Trophoblast cell (in vitro differentiated cells and primary cell): Measurements from ENCODE around the gene ZNF853.

Experiments used
- DNase-seq, 2 donors: peaks; one replicate each; pipeline ENCODE4 v3.0.0-alpha.2; 2016
- H2AFZ ChIP-seq: 2 replicates; pipeline ENCODE4 v1.6.1; 2013; ENCODE audit warnings: low read length, moderate library complexity, mild to moderate bottlenecking; ENCODE audit not compliant: insufficient read depth, poor library complexity
- H2AK5ac ChIP-seq: 2 replicates; pipeline ENCODE4 v1.6.1; 2013; ENCODE audit warnings: mild to moderate bottlenecking, low read length
- H2BK120ac ChIP-seq: 2 replicates; pipeline ENCODE4 v1.6.1; 2013; ENCODE audit warnings: low read length, mild to moderate bottlenecking, moderate library complexity; ENCODE audit not compliant: insufficient read depth, poor library complexity
- H2BK12ac ChIP-seq: 2 replicates; pipeline ENCODE4 v1.6.1; 2013; ENCODE audit warnings: mild to moderate bottlenecking, low read length, moderate library complexity
- H2BK5ac ChIP-seq: 2 replicates; pipeline ENCODE4 v1.6.1; 2013; ENCODE audit warnings: low read length, low read depth, moderate library complexity, mild to moderate bottlenecking; ENCODE audit not compliant: poor library complexity
- H3K14ac ChIP-seq: 2 replicates; pipeline ENCODE4 v1.6.1; 2013; ENCODE audit warnings: mild to moderate bottlenecking, low read length
- H3K18ac ChIP-seq: 2 replicates; pipeline ENCODE4 v1.6.1; 2013; ENCODE audit warnings: mild to moderate bottlenecking, low read length
- H3K23ac ChIP-seq: 2 replicates; pipeline ENCODE4 v1.6.1; 2013; ENCODE audit warnings: low read length
- H3K27ac ChIP-seq: 2 replicates; pipeline ENCODE4 v1.5.1; 2013; ENCODE audit warnings: low read depth, mild to moderate bottlenecking, inconsistent platforms, low read length, moderate library complexity
- H3K27me3 ChIP-seq: 2 replicates; pipeline ENCODE4 v1.6.1; 2013; ENCODE audit warnings: inconsistent platforms, mild to moderate bottlenecking, low read length, moderate library complexity; ENCODE audit not compliant: insufficient read depth
- H3K36me3 ChIP-seq, 2 experiments: 1 replicate in 1 of 2; 2 replicates in 1 of 2; pipeline ENCODE4 v1.6.1; 2013; ENCODE audit warnings: low read length in 2 of 2, mild to moderate bottlenecking in 2 of 2, moderate library complexity in 1 of 2; ENCODE audit not compliant: insufficient read depth in 2 of 2, control insufficient read depth in 1 of 2
- H3K4ac ChIP-seq: 2 replicates; pipeline ENCODE4 v1.6.1; 2013; ENCODE audit warnings: low read depth, mild to moderate bottlenecking, low read length, moderate library complexity
- H3K4me1 ChIP-seq, 2 experiments: 1 replicate in 1 of 2; 2 replicates in 1 of 2; pipeline ENCODE4 v1.6.1; 2013; ENCODE audit warnings: low read length in 2 of 2, mild to moderate bottlenecking in 2 of 2, moderate library complexity in 1 of 2; ENCODE audit not compliant: insufficient read depth in 2 of 2, control insufficient read depth in 1 of 2
- H3K4me2 ChIP-seq: 2 replicates; pipeline ENCODE4 v1.6.1; 2013; ENCODE audit warnings: inconsistent platforms, mild to moderate bottlenecking, low read length, moderate library complexity
- H3K4me3 ChIP-seq: 2 replicates; pipeline ENCODE4 v1.5.1; 2013; ENCODE audit warnings: mild to moderate bottlenecking, low read depth, low read length, inconsistent platforms
- H3K79me1 ChIP-seq: one replicate; pipeline ENCODE4 v1.6.1; 2013; ENCODE audit warnings: low read length
- H3K79me2 ChIP-seq: 2 replicates; pipeline ENCODE4 v1.6.1; 2013; ENCODE audit warnings: low read length, mild to moderate bottlenecking; ENCODE audit not compliant: control insufficient read depth, insufficient read depth, poor library complexity
- H3K9ac ChIP-seq: 2 replicates; pipeline ENCODE4 v1.6.1; 2013; ENCODE audit warnings: mild to moderate bottlenecking, low read length
- H3K9me3 ChIP-seq: 2 replicates; pipeline ENCODE4 v1.6.1; 2013; ENCODE audit warnings: low read depth, mild to moderate bottlenecking, control low read depth, inconsistent platforms, low read length; ENCODE audit not compliant: insufficient read depth
- H4K12ac ChIP-seq: 2 replicates; pipeline ENCODE4 v1.6.1; 2013; ENCODE audit warnings: low read depth, mild to moderate bottlenecking, low read length, moderate library complexity
- H4K8ac ChIP-seq: 2 replicates; pipeline ENCODE4 v1.6.1; 2013; ENCODE audit warnings: low read depth, mild to moderate bottlenecking, low read length, moderate library complexity
- H4K91ac ChIP-seq: one replicate; pipeline ENCODE4 v1.6.1; 2013; ENCODE audit warnings: low read depth, mild to moderate bottlenecking, low read length, moderate library complexity
- WGBS: extraction: QIAGEN DNeasy Blood & Tissue Kit; methylation state at CpG from one replicate; pipeline ENCODE4 v1.1.7; 2013; ENCODE audit warnings: missing lambda C conversion rate; ENCODE audit not compliant: insufficient read length, insufficient coverage; ENCODE audit errors: extremely low coverage; 5-methylcytosine and 5-hydroxymethylcytosine counted together

The ZNF853 gene

GRCh38 chr7:6636741-6637543 lies 21.5 kb downstream of the ZNF853 start, which contains the start of gene ZNF316:
Gene ZNF316 (plus strand): TSS chr7:6637318. CDS start chr7:6642410, 5,092 bp downstream.
- H3K79me1 ChIP-seq = peaks cover 7% of the 10 kb centered on the region
- H3K27me3 ChIP-seq = no peaks in the 10 kb centered on the region
- peak within 1 kb of the TSS; percentile 2 for H3K27ac ChIP-seq
- H3K4me1 ChIP-seq = peaks cover 5 to 10% of the 10 kb centered on the region in 2 experiments
- peak within 1 kb of the TSS; percentile 85 for H3K9ac ChIP-seq
- H3K14ac ChIP-seq = peak within 1 kb of the TSS; percentile 99
- H2AFZ ChIP-seq = peak within 1 kb of the TSS; percentile 99
- H3K23ac ChIP-seq = no peak within 1 kb of the TSS
- H3K9me3 ChIP-seq = peaks cover 1% of the 10 kb centered on the region
- H2BK120ac ChIP-seq = peak within 1 kb of the TSS; percentile 94
- WGBS = no CpG with 5 or more reads among the region's 104 CpGs
- H3K79me2 ChIP-seq = peaks cover 6% of the 10 kb centered on the region
- peak within 1 kb of the TSS; percentile 97 for H3K18ac ChIP-seq
- DNase-seq = peak in 1 of 2 donors; percentile 69
- peak within 1 kb of the TSS; percentile 90 for H4K91ac ChIP-seq
- H3K36me3 ChIP-seq = peaks cover 17 to 27% of the 10 kb centered on the region in 2 experiments
- no peak within 1 kb of the TSS for H2BK12ac ChIP-seq
- H3K4me3 ChIP-seq = peak within 1 kb of the TSS; percentile 93
- peak within 1 kb of the TSS; percentile 86 for H3K4me2 ChIP-seq
- H2AK5ac ChIP-seq = peak within 1 kb of the TSS; percentile 72
- peak within 1 kb of the TSS; percentile 99 for H4K8ac ChIP-seq
- peak within 1 kb of the TSS; percentile 93 for H4K12ac ChIP-seq
- H2BK5ac ChIP-seq = peak within 1 kb of the TSS; percentile 77
- peak within 1 kb of the TSS; percentile 95 for H3K4ac ChIP-seq

DNA sequence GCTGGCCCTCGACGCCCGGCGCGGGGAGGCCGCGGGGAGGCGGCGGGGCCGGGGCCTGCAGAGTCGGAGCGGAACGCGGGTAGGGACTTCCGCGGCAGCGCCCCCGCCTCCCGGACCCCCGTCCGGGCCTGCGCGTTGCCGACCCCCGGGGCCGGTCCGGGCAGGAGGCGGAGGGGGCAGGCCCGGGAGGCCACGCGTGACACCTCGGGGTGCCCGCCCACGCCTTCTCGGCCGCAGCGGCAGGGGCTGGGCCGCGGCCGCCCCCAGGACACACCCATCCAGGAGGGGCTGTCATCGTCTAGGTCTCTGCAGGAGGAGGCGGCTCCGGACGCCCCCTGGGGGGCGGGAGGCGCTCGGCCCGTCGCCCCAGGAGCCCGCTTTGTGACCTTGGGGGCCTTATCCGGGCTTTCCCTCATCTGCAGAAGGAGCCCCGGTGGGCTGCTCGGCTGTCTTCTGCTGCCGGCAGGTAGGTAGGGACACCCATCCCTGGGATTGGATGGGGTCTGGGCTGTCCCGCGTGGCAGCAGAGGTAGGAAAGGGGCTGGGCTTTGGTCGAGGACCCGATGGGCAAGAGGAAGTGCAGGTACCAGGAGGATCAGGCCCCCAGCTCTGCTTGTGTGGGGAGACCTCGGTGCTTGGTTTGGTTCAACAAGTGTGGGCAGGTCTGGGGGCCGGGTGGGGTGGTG lies 22.3 kb downstream of the ZNF853 start:
- H3K23ac ChIP-seq = no peak overlapping the region
- peak overlapping the region; percentile 70 for H4K12ac ChIP-seq
- no peaks in the 10 kb centered on the region for H3K9me3 ChIP-seq
- peak overlapping the region; percentile 72 for H3K4me2 ChIP-seq
- peak overlapping the region; percentile 48 for H2BK120ac ChIP-seq
- H2AK5ac ChIP-seq = peak overlapping the region; percentile 51
- no peak overlapping the region for H2BK5ac ChIP-seq
- peak overlapping the region; percentile 93 for H3K4me3 ChIP-seq
- H2AFZ ChIP-seq = peak overlapping the region; percentile 51
- peak overlapping the region; percentile 72 for H4K91ac ChIP-seq
- H3K18ac ChIP-seq = peak overlapping the region; percentile 75
- WGBS = no CpG with 5 or more reads among the region's 60 CpGs
- peak in 1 of 2 donors; percentile 37 for DNase-seq
- H3K4ac ChIP-seq = peak overlapping the region; percentile 0
- H3K79me1 ChIP-seq = peaks cover 7% of the 10 kb centered on the region
- H4K8ac ChIP-seq = peak overlapping the region; percentile 40
- peak overlapping the region; percentile 91 for H3K14ac ChIP-seq
- no peak overlapping the region for H2BK12ac ChIP-seq
- peak overlapping the region; percentile 70 for H3K9ac ChIP-seq
- peaks cover 5 to 10% of the 10 kb centered on the region in 2 experiments for H3K4me1 ChIP-seq
- H3K27me3 ChIP-seq = no peaks in the 10 kb centered on the region
- no peak overlapping the region for H3K27ac ChIP-seq
- peaks cover 25 to 34% of the 10 kb centered on the region in 2 experiments for H3K36me3 ChIP-seq
- H3K79me2 ChIP-seq = peaks cover 6% of the 10 kb centered on the region

GRCh38 chr7:6639032-6639431 lies 23.6 kb downstream of the ZNF853 start:
- no peaks in the 10 kb centered on the region for H3K27me3 ChIP-seq
- H3K14ac ChIP-seq = no peak overlapping the region
- no peak overlapping the region for H4K12ac ChIP-seq
- no peaks in the 10 kb centered on the region for H3K9me3 ChIP-seq
- no peak overlapping the region for H2BK5ac ChIP-seq
- H3K4me2 ChIP-seq = no peak overlapping the region
- H3K4me1 ChIP-seq = peaks cover 5 to 10% of the 10 kb centered on the region in 2 experiments
- no peak overlapping the region for H3K27ac ChIP-seq
- no peak overlapping the region for H4K8ac ChIP-seq
- no peak overlapping the region for H2AFZ ChIP-seq
- no CpG with 5 or more reads among the region's 4 CpGs for WGBS
- no peak overlapping the region for H2AK5ac ChIP-seq
- H3K79me2 ChIP-seq = peaks cover 6% of the 10 kb centered on the region
- H3K36me3 ChIP-seq = peaks cover 38 to 48% of the 10 kb centered on the region in 2 experiments
- no peak overlapping the region for H3K9ac ChIP-seq
- no peak overlapping the region for H2BK12ac ChIP-seq
- H3K4ac ChIP-seq = no peak overlapping the region
- peaks cover 7% of the 10 kb centered on the region for H3K79me1 ChIP-seq
- no peak for DNase-seq
- no peak overlapping the region for H2BK120ac ChIP-seq
- H3K4me3 ChIP-seq = no peak overlapping the region
- peak overlapping the region; percentile 5 for H3K18ac ChIP-seq
- H4K91ac ChIP-seq = no peak overlapping the region
- no peak overlapping the region for H3K23ac ChIP-seq

GRCh38 chr7:6639627-6640026 lies 24.2 kb downstream of the ZNF853 start:
- no peak overlapping the region for H3K18ac ChIP-seq
- no peak overlapping the region for H3K23ac ChIP-seq
- H4K12ac ChIP-seq = no peak overlapping the region
- H2BK120ac ChIP-seq = no peak overlapping the region
- H3K4me1 ChIP-seq = peaks cover 5 to 10% of the 10 kb centered on the region in 2 experiments
- H3K4me3 ChIP-seq = no peak overlapping the region
- no peak overlapping the region for H4K91ac ChIP-seq
- no CpG with 5 or more reads among the region's 11 CpGs for WGBS
- H3K27me3 ChIP-seq = no peaks in the 10 kb centered on the region
- no peak overlapping the region for H2AFZ ChIP-seq
- H2BK5ac ChIP-seq = no peak overlapping the region
- no peak overlapping the region for H3K9ac ChIP-seq
- H3K79me1 ChIP-seq = peaks cover 7% of the 10 kb centered on the region
- H3K9me3 ChIP-seq = no peaks in the 10 kb centered on the region
- H3K4ac ChIP-seq = no peak overlapping the region
- no peak overlapping the region for H3K27ac ChIP-seq
- H3K36me3 ChIP-seq = peaks cover 44 to 54% of the 10 kb centered on the region in 2 experiments
- H3K4me2 ChIP-seq = no peak overlapping the region
- H2AK5ac ChIP-seq = no peak overlapping the region
- no peak overlapping the region for H2BK12ac ChIP-seq
- no peak overlapping the region for H3K14ac ChIP-seq
- H4K8ac ChIP-seq = no peak overlapping the region
- peaks cover 6% of the 10 kb centered on the region for H3K79me2 ChIP-seq
- DNase-seq = no peak
